Suppressor macrophage treated with lipopolysaccharide for 4 hours (primary cell): ENCODE data around the gene YPEL4.
"Not testable (repeated sequence)": the region's sequence is repeated elsewhere in the genome, so short reads cannot be mapped to it uniquely, and the experiment has no call there.

ENCODE experiments used
- DNase-seq: peaks from one replicate; pipeline ENCODE4 v3.0.0-alpha.2; 2020

Gene YPEL4, protein sequence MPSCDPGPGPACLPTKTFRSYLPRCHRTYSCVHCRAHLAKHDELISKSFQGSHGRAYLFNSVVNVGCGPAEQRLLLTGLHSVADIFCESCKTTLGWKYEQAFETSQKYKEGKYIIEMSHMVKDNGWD

DNA sequence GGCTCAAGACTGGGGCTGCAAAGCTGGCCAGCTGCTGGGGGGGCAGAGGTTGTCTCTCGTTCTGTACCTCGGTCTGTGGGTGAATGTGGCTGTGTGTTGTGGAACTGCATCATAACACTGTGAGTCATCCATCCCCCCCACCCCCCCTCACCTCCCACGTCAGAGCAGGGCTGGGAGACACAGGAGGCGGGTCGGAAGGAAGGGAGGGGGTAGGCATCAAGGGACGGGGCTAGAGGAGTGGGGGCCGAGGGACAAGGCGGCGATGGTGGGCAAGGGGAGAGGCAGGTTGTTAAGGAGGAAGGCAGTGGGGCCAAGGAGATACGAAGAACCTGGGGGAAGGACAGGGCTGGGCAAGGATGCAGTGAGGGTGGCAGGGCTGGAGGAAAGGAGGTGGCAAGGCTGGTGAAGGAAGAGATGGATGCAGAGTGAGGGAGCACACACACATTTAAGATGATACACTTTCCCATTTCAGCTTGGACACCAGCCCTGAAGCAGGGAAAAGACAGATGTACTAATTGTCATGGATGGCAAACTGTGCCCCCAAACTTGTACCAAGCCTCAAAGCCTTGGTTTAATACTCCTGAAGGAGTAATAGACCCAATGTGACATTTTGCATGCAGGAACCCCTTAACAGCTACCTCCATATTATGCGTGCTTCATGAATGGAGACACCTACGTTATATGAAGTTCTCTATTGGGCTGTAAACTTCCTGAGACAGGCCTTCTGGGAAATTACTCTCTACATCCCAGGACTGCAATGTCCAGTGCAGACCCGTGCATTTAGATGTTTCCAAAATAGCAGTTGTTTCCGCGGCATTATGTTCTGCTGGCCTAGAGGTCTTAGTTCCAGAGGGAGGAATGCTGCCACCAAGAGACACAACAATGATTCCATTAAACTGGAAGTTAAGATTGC is at the start of gene YPEL4:
Gene YPEL4 (minus strand): TSS at position 87 of the 913 bp plus-strand sequence. CDS start 2,805 bp downstream, outside the sequence.
- peak; percentile 75 for DNase-seq

DNA sequence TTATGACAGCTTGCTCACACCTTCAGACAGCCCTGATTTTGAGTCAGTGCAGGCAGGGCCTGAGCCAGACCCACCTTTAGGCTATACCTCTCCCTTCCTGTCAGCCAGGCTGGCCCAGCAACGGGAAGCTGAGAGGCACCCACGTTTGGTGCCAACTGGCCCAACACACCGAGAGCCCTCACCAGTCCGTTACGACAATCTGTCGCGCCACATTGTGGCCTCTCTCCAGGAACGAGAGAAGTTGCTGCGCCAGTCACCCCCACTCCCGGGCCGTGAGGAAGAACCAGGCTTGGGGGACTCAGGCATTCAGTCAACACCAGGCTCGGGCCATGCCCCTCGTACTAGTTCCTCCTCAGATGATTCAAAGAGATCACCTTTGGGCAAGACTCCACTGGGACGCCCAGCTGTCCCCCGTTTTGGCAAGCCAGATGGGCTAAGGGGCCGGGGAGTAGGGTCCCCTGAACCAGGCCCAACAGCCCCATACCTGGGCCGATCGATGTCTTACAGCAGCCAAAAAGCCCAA is 49.2 kb upstream of the YPEL4 start:
- no peak for DNase-seq

DNA sequence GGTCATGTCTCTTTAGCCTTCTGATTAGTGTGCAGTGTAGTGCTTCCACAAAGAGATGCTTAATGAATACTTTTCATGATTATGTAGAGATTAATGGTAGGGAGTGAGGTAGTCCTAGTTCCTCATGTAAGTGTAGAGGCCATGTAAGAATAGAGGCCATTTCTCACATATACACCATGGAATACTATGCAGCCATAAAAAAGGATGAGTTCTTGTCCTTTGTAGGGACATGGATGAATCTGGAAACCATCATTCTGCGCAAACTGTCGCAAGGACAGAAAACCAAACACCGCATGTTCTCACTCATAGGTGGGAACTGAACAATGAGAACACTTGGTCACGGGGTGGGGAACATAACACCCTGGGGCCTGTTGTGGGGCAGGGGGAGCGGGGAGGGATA is 40.8 kb upstream of the YPEL4 start:
- DNase-seq, result not testable (repeated sequence)

DNA sequence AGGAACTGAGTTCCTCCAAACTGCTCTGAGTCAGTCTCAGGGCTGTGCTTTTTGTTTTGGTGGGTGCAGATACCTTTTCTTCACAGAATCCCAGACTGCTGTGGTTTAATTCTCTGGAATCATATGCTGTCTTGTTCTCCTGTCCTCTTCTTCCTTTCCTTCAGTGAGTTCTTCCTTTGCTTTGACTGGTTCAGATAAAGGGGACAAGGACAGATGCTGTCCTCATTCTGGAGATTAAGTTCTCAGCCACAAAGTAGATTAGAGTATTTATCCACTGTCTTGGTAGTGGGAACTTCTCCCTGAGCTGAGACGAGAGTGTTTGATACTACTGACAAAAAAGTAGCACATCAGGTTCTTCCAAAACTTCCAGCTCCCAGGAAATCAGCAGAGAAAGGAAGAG is 31.5 kb upstream of the YPEL4 start:
- DNase-seq, result no peak

DNA sequence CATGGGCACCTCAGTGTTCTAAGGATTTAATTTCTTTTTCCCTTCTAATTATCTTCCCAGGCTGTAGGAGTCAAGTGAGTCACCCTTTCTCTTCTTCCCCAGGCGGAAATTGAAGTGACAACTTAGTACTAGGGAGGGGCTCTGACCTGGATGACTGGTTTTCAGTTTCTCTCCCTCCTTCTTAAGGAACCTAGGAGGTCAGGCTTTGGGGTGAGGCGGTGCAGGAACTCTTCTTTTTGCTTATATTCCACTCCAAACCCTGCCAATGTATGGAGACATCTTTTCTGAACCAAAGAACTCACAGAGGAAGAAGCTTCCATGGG is 30.8 kb upstream of the YPEL4 start:
- peak; percentile 54 for DNase-seq

DNA sequence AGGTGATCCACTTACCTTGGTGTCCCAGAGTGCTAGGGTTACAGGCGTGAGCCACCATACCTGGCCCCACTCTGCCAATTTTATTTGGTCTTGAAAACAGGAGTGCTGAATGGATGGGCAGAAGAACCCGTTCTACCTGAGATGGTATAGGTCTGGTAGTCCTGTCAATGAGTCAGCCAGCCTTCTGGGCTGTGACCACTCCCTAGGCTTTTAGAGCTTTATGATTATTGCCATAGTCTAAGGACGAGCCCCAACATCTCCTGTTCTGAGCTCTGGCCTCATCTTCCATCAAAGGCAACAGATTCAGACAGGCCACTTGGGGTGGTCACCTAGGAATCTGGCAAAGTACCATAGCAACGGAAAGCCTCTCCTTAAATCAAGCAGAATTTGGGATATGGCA is 29.7 kb upstream of the YPEL4 start:
- DNase-seq, result no peak

DNA sequence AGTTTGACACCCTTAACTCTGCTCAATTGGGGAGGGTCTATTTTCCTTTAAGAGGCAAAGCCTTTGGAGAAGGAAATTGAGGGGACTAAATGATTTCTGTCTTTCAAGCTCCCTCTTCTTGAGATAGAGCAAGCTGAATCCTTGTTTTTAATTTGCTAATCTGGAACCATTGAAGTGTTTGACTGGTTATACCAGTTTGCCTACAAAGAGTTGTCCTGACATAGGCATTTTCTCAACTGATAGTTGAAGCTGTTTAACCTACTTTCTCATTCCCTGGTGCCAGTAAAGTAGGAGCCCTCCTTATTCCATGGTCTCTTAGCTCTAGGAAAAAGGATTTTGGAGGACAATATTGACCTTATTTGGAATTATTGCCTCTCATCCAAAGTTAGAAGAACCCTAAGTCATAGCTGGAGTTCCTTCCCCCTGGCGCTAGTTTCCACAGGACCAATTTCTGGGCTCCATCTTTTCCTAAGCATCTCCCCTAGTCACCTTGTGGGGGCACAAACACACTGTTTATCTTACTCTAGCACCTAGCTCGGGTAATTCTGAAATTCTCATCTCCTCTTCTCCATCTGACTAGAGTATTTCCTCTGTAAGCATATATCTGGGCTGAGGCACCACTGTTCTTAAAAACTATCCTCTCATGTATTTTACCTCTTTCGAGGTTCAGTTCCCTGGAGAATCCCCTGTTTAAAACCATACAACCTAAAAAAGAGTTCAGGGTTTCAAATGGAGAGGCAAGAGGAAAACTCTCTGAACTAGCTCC is 25.6 kb upstream of the YPEL4 start:
- no peak for DNase-seq

DNA sequence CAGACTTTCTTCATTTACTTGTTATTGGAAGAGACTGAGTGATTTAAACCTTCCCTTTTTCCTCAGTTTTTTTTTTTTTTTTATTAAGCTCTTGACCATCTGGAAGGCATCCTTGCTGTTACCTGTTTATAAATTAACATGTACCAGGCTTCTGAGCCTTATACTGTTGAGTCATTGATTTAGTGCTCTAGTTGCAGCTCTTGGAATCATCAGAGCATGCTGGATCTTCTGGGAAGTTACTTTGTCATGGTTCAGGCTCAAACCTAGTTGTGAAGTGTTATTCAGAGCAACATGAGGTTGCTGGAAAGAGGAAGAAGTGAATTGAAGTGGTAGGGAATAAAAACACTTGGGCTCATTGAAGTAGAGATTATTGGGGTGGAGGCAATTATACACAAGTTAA is 24.5 kb upstream of the YPEL4 start:
- no peak for DNase-seq

DNA sequence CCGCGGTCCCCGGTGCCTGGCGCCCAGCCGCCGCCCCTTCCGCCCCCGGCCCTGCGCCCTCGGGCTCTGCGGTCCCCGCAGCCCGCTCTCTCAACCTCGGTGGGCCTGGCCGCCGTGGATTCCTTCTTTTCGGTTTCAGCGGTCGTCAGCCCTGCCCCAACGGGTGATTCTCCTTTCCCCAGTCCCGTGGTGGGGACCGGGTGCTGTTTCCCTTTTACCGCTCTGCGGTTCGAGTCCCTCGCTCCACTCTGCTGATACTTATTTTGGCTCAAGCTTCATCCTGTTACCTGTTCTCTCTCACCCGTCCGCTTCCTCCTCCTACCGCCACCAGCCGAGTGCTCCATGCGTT is 18.7 kb upstream of the YPEL4 start:
- DNase-seq, result peak; percentile 55

DNA sequence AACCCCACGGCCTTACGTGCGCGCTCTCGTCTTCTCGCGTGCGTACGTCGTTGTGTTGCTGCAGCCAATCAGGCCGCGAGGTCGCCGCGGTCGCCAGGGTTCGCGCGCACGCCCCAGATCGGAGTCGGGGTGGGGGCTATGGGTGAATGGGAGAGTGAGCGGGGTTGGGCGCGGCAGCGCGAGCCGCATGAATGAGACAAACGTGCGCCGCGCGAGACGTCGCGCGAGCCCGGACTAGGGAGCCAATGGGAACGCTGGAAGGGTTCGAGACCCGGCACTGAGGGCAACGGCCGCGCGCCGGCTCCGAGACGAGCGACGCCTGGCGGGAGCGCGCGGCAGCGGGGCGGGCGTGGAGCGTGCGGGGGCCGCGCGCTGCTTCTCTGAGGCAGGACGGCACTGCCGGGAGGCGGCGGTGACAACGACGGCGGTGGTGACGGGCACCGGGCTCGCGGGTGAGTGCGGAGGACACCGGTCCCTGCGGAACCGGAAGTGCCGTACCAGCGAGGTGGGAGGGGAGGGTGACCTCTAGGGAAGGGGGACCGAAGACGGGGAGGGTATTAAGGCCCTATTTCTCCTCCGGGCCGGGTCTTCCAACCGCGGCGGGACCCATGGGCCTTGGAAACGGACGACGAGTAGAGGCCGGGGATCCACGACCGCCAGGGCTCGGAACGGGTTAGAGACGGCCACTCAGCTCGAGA is 18.2 kb upstream of the YPEL4 start, which contains the start of gene ZDHHC5:
Gene ZDHHC5 (plus strand): TSS at position 379 of the 698 bp plus-strand sequence. CDS start 4,977 bp downstream, outside the sequence.
- DNase-seq, result peak; percentile 99

DNA sequence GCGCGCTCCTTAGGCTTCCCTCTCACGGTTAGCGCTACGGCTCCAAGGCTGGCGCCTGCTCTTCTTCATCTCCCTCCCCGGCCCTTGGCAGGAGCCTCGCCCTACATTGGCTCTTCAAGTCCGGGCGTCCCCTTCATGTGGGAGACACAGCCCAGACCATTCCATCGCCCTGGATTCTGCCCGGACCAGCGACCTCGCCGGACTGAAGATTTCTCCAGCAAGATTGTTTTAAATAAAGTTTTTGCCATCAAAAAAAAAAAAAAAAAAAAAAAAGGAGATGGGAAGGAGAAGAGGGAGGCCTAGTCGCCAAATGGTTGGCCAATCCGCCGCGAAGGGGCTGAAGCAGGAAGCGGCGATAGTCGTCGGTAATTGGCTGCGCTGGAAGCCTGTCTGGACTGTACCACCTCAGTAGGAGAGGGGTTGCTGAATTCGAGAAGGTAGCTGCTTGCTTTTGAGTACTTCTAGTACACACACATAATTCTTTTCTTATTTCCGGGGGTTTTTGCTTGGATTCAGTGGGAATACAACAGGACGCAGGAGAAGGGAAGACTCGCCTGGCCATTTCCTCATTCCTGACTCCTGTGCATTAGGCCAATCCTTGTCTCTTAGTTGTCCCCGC is 17.5 kb upstream of the YPEL4 start:
- peak; percentile 99 for DNase-seq

DNA sequence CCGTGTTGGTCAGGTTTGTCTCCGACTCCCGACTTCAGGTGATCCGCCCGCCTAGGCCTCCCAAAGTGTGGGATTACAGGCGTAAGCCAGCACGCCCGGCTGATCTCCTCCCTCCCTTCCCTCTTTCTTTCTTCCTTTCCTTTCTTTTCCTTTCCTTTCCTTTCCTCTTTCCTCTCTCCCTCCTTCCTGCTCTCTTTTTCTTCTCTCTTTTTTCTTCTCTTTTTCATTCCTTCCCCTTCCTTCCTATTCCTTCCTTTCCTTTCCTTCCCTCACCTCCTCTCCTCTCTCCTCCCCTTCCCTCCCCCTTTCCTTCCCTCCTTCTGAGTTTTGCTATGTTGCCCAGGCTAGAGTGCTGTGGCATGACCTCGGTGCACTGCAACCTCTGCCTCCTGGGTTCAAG is 14.3 kb upstream of the YPEL4 start:
- no peak for DNase-seq

DNA sequence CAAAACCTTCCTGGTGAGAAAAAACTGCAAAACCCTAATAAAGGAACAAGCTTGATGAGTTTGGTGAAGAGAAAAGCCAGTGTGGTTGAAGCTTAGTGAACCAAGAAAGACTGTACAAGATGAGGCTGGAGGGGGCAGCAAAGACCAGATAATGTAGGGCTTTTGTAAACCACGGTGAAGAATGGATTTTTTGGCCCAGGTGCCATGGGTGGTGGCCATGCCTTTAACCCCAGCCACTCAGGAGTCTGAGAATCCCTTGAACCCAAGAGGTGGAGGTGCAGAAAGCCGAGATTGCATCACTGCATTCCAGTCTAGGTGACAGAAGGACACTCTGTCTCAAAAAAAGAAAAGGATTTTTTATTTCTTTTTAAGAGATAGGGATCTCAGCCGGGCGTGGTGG is 13.2 kb upstream of the YPEL4 start:
- no peak for DNase-seq

DNA sequence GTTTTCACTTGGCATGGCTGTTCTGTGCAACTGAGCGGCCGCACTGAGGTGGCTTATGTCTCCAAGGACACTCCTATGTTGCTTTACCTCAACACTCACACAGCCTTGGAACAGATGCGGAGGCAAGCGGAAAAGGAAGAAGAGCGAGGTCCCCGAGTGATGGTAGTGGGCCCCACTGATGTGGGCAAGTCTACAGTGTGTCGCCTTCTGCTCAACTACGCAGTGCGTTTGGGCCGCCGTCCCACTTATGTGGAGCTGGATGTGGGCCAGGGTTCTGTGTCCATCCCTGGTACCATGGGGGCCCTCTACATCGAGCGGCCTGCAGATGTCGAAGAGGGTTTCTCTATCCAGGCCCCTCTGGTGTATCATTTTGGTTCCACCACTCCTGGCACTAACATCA is 10.0 kb upstream of the YPEL4 start:
- DNase-seq, result no peak

DNA sequence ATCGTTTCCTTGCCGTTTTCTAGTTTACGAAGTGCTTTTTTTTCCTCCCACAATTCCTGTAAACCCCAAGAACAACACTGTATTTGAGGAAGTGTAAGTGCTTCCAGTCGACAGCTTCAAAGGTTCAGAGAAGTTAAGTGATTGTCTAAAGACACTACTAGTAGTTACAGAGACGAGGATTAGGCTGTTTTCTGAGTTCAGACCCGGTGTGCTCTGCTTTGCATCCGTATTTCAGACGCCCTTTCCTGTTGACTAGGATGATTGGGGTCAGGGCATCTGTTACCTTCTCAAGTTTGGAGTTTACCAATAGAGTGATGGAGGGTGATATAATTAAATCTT is 8.3 kb upstream of the YPEL4 start:
- no peak for DNase-seq

DNA sequence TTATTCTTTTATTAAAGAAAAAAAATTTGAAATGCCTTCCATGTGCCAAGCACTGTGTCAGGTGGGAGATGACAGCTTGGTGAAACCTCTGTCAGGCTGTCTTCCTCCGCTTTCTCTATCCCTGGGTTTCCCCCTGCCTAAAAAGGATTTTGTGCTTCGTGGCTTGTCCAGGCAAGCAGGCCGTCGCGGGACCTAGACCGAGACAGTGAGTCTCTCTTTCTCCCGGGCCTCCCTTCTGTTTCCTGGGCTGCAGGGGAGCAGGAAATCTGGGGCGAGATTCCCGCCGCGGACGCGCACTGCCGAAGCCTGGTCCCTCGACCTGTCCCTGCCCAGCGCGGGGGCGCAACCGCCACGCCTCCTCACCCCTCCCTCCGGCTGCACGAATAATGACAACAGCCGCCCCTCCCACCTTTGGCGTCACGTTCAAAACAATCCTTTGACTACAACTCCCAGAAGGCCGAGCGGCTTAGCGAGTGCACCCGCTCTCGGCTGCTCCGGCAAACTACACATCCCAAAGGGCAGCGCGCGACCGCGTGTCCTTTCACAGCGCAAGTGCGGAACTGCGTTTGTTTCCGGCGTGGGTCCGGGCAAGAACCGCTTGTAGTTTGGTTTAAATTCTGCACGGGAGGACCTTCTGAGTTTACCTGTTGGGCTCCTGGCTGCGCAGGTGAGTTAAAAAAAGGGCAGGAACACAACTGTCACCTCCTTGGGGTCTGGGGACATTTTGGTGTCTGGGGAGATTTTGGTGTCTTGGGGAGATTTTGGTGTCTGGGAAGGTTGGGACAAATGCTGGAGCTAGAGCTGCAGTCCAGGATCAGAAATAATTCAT is 7.7 kb upstream of the YPEL4 start, which contains the start of gene CLP1:
Gene CLP1 (plus strand): TSS at position 569 of the 829 bp plus-strand sequence. CDS start 1,715 bp downstream, outside the sequence.
- DNase-seq, result peak; percentile 99

DNA sequence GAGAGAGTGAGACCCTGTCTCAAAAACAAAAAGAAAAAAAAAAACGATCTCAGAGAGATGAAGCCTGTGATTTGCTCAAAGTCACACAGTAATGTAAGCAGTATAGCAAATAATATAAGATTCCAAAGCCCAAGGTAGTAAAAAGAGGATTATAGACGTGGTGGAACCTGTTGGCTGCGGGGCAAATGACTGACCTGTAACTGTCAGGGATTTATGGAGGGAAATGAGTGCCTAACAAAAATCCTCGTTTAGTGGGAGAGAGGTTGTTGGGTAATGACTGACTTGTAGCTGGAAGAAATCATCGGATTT is 7.1 kb upstream of the YPEL4 start:
- DNase-seq, result no peak

DNA sequence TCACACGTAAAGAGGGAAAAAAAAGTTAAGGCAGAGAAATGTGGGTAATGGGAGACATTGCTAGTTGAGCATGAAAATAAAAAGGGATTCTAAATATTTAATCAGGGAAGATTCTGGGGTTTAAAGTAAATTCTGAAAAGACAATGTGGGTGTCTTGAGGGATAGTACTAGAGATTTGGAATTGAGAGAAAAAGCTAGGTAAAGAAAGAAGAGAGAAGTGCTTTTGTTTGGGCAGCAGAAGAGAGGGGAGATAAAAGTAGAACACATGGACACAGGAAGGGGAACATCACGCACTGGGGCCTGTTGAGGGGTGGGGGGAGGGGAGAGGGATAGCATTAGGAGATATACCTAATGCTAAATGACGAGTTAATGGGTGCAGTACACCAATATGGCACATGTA is 3.5 kb upstream of the YPEL4 start:
- no peak for DNase-seq

DNA sequence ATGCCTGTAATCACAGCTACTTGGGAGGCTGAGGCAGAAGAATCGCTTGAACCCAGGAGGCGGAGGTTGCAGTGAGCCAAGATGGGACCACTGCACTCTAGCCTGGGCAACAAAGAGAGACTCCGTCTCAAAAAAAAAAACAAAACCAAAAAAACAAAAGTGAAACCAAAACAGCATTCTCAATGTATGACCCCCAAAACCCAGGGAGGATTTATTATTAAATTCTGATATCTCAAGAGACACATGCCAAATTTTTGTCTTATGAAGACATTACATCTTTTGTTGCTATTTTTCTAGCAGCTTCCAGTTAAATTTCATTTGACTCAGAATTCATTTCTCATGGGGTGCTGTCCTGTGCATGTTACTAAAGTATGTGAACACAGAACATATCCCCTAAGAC is 3.0 kb upstream of the YPEL4 start:
- no peak for DNase-seq

DNA sequence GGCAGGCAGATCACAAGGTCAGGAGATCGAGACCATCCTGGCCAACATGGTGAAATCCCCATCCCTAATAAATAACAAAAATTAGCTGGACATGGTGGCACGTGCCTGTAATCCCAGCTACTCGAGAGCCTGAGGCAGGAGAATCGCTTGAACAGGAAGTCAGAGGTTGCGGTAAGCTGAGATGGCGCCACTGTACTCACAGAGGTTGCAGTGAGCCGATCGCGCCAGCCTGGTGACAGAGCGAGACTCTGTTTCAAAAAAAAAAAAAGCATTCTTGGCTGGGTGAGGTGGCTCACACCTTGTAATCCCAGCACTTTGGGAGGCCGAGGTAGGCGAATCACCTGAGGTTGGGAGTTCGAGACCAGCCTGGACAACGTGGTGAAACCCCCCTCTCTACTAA is 2.5 kb upstream of the YPEL4 start:
- DNase-seq, result not testable (repeated sequence)

DNA sequence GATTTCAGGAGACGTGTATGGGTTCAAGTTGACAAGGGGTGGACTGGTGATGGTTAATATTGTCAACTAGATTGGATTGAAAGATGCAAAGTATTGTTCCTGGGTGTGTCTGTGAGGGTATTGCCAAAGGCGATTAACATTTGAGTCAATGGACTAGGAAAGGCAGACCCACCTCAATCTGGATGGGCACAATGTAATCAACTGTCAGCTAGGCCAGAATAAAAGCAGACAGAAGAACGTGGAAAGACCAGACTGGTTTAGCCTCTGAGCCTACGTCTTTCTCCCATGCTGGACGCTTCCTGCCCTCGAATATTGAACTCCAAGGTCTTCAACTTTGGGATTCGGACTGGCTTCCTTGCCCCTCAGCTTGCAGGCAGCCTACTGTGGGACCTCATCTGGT is 1.7 kb upstream of the YPEL4 start:
- no peak for DNase-seq

DNA sequence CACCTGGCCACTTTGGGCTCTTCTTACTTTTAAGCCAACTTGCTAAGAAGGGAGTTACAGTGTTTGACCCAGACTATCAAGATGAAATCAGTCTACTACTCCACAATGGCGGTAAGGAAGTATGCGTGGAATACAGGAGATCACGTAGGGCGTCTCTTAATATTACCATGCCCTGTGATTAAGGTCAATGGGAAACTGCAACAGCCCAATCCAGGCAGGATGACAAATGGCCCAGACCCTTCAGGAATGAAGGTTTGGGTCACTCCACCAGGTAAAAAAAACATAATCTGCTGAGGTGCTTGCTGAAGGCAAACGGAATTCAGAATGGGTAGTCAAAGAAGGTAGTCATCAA is 1.0 kb upstream of the YPEL4 start:
- no peak for DNase-seq
